KBM-7 (cell line): ENCODE measurements around the gene CAPN10.

Experiments used
- DNase-seq: peaks from one replicate; pipeline ENCODE4 v3.0.0-alpha.2; 2015
- in situ Hi-C: fragments of 300-500 bp; cut with MboI; formaldehyde crosslinking; loops from 2 replicates; pipeline ENCODE4 v1.14.3; 2020; ENCODE audit warnings: low sequenced_read_pairs, low pct_unique_long_range_greater_than_20kb, mixed read lengths

The CAPN10 gene

GRCh38 chr2:240597419-240598181 is 11.1 kb downstream of the CAPN10 start:
- no peak for DNase-seq
- in situ Hi-C loops, result no loop called here

- in situ Hi-C loops, result no loop called here
- no peak for DNase-seq
Measured at GRCh38 chr2:240598311-240598911, 11.9 kb downstream of the CAPN10 start.

- DNase-seq, result no peak
- in situ Hi-C loops, result no loop called here
Measured at GRCh38 chr2:240599141-240599583, 12.6 kb downstream of the CAPN10 start.

- no peak for DNase-seq
- in situ Hi-C loops, result no loop called here
Measured at GRCh38 chr2:240600451-240600961, 14.0 kb downstream of the CAPN10 start.

- DNase-seq, result no peak
- in situ Hi-C loops, result no loop called here
Measured at GRCh38 chr2:240601061-240601830, 14.7 kb downstream of the CAPN10 start.

DNA sequence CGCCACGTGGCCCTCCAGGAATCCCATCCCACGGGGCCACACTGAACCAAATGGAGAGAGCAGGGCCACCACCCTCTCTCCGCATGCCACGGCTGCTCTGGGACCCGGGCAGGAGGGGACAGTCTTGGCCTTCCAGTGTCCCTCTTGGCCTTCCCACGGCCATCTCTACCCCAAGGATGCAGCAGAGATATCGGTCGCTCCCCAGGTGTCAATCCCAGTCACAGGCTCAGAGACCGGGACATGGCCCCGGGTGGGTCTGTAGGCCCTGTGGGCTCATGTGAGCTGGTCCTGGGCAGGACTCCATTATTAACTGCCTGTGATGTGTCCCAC is 15.3 kb downstream of the CAPN10 start:
- in situ Hi-C loops, result no loop called here
- DNase-seq, result no peak

DNA sequence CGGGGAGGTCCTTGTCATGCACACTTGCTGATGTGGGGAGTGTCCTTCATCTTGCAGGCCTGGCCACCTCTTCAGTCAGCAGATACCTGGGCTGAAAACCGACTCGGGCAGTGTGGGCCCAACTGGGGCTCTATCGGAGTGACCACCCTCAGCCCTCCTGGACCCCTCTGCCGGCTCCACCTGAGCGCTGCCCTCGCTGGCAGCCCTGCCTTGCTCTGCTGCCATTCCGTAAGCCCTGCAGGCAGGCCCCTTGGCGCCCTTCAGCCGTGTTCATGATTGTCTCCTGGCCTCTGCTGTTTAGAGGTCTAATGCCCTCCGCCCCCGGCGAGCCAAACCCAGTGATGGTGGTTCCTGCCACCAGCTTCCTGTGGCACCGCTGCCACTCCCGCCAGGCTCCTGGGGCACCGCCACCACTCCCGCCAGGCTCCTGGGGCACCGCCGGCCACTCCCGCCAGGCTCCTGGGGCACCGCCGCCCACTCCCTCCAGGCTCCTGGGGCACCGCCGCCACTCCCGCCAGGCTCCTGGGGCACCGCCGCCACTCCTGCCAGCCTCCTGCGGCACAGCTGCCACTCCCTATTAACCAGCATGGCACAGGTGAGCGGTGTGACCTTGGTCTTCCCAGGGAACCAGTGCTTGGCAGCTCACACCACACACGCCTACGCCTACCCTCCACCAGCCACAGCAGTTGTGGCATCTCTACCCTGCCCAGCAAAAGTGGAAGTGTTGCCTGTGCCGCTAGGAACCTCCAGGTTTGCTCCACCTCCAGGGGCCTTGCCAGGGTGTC is 15.9 kb downstream of the CAPN10 start:
- DNase-seq, result no peak
- in situ Hi-C loops, result no loop called here

GRCh38 chr2:240603081-240603835 is 16.7 kb downstream of the CAPN10 start:
- DNase-seq, result no peak

DNA sequence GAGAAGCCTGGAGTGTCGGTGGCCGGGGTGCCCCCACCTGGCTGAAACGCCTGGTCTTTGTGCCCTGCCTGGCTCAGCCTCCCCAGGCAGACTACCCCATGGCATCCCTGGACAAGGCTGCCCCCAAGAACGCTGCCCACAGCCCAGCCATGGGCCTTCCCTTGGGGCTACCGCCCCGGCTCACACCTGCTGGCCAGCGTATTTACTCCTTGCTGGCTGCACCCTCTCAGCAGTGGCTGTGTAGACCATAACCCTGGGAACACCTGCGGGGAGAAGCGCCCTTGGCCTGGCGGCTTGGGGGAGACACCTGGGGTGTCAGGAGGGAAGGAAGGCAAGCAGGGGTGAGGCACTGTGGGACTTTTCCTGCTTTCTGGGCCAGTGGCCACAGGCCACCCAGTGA is 17.3 kb downstream of the CAPN10 start:
- no peak for DNase-seq
- in situ Hi-C loops, result no loop called here

More at GRCh38 chr2:240603081-240603835, 16.7 kb downstream of the CAPN10 start:
- in situ Hi-C loops, result no loop called here

GRCh38 chr2:240604291-240604938 is 17.9 kb downstream of the CAPN10 start:
- in situ Hi-C loops, result no loop called here
- DNase-seq, result no peak

- in situ Hi-C loops, result no loop called here
- no peak for DNase-seq
Measured at GRCh38 chr2:240604939-240605716, 18.6 kb downstream of the CAPN10 start.

GRCh38 chr2:240605867-240606743 is 19.6 kb downstream of the CAPN10 start:
- no peak for DNase-seq
- in situ Hi-C loops, result no loop called here

DNA sequence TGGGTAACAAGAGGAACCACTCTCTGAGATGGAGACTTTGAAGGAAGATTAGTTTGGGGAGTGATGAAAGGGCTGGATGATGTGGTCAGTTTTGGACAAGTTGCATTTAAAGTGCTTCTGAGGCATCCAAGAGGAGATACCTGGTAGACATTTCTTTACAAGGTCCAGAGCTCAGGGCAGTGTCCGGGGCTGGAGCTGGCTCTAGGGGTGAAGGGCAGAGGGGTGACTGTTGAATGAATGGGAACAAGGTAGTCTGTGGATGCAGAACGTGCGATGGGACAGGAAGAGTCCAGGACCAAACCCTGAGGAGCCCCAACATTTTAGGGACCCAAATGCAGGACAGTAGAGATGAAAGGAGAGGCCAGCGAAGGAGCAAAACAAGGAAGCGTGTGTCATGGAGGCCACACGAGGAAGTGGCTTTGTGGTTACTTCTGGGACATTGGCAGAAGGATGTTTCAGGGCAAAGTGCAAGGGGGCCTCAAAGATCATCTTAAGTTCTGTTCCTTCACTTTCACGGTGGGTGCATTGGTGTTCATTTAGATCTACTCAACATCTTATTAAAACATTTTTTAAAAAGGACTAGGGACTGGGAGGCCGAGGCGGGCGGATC is 25.2 kb downstream of the CAPN10 start:
- peak; percentile 63 for DNase-seq

DNA sequence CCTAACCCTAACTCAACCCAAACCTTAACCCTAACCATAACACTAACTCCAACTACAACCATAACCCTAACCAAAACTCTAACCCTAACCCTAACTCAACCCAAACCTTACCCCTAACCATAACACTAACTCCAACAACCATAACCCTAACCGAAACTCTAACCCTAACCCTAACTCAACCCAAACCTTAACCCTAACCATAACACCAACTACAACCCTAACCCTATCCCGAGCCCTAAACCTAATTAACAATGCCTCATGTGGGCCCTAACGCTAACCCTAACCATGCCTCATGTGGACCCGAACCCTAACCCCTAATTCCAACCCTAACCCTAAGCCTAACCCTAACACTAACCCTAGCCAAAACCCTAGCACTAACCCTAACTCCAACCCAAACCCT is 27.2 kb downstream of the CAPN10 start:
- in situ Hi-C loops, result no loop called here
- DNase-seq, result no peak

More for the DNA sequence above, 25.2 kb downstream of the CAPN10 start:
- in situ Hi-C loops, result no loop called here

- no peak for DNase-seq
- in situ Hi-C loops, result no loop called here
Measured at GRCh38 chr2:240614391-240614790, 27.9 kb downstream of the CAPN10 start.

GRCh38 chr2:240615396-240615795 is 28.9 kb downstream of the CAPN10 start:
- in situ Hi-C loops, result no loop called here
- DNase-seq, result peak; percentile 7
